ENCODE data around the gene CTNND2. TPM values are rescaled to one million over a fixed set of nuclear protein-coding genes. Genes with fewer than 3 reads are reported as not detected.

The CTNND2 gene
- total RNA-seq, 2 experiments from 2014 or later = 0.20 TPM; not detected in 1

DNA sequence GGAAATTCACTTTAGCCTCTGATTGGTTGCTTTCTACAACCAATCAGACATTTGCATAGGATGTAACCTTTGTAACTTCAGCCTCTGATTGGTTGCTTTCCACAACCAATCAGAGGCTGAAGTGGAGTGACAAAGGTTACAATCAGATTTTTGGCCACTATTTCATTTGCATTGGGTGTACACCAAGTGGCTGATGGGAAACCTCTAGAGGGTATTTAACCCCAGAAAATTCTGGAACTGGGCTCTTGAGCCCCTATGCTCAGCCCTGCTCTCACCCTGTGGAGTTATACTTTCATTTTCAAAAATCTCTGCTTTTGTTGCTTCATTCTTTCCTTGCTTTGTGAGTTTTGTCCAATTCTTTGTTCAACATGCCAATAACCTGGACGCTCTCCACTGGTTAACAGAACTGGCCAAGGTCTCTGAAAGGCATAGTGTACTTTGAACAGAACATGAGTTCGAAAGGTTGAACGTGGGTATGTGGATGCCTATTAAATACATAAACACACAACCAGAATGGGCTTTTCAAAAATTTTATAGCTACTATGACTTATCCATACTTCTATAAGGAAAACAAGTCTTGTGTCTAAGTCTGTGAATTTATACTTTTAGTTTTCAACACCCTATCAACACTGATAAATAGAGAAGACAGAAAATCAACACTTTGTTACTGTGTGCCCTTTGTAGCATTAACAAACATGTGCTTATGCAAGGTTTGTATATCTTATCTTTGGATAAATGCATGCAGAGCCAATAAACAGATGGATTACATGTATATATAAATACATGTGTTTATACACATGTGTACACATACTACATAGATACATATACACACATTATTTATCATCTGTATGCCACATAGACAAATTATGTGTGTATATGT, 568.1 kb downstream of the CTNND2 start:
- intact Hi-C loops (cut with DNase I, micrococcal nuclease) = no loop called here
- no peaks in the 10 kb centered on the region for H3K36me3 Mint-ChIP-seq (ENCODE audit: low read depth)

DNA sequence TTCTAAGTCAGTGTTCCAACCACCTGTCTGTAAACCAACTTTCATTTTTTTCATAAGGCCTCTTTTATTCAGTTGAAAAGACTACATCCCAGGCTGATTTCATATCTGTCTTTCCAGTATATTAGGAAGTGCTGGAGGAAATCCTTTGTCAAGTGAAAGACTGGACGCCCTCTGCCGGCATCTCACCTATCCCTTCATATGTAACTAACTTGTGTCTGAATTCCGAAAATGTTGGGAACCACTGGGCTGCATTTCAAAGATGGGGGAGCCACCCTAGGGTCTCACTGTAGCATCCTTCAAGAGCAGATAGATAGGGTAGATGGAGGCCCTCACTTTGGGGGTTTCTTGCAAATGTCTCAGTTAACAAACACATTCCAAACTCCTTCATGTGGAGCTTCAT, 569.8 kb downstream of the CTNND2 start:
- ATAC-seq (ENCODE audit: poor library complexity) (no peak), DNase-seq (no peak)
- no peaks in the 10 kb centered on the region for H3K36me3 Mint-ChIP-seq (ENCODE audit: low read depth)
- POLR2A ChIA-PET = no interaction called here
- no peaks in the 10 kb centered on the region for H3K4me1 Mint-ChIP-seq (ENCODE audit: low read depth)
- TF ChIP-seq, protein P1, sequence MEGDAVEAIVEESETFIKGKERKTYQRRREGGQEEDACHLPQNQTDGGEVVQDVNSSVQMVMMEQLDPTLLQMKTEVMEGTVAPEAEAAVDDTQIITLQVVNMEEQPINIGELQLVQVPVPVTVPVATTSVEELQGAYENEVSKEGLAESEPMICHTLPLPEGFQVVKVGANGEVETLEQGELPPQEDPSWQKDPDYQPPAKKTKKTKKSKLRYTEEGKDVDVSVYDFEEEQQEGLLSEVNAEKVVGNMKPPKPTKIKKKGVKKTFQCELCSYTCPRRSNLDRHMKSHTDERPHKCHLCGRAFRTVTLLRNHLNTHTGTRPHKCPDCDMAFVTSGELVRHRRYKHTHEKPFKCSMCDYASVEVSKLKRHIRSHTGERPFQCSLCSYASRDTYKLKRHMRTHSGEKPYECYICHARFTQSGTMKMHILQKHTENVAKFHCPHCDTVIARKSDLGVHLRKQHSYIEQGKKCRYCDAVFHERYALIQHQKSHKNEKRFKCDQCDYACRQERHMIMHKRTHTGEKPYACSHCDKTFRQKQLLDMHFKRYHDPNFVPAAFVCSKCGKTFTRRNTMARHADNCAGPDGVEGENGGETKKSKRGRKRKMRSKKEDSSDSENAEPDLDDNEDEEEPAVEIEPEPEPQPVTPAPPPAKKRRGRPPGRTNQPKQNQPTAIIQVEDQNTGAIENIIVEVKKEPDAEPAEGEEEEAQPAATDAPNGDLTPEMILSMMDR (IDR thresholded peaks at IDR 0.05) = no peak
- CTCF ChIA-PET = no interaction called here
- no peak overlapping the region for H3K4me3 Mint-ChIP-seq
- intact Hi-C loops (cut with DNase I, micrococcal nuclease) = no loop called here
- no peaks in the 10 kb centered on the region for H3K36me3 ChIP-seq (ENCODE audit: insufficient read depth, low read length)
- no peaks in the 10 kb centered on the region for H3K9me3 Mint-ChIP-seq
- no peak overlapping the region for H3K4me3 ChIP-seq (ENCODE audit: low read length)
- no peaks in the 10 kb centered on the region for H3K4me1 ChIP-seq (ENCODE audit: insufficient read depth, low read length)
- H3K9me3 ChIP-seq (ENCODE audit: control insufficient read depth in 1 of 2, insufficient read depth in 1 of 2, low read length in 2 of 2) = peaks cover 0 to 4% of the 10 kb centered on the region in 2 experiments
- no peak overlapping the region for H3K27ac Mint-ChIP-seq
- H3K27me3 ChIP-seq (ENCODE audit: control insufficient read depth in 1 of 2, insufficient read depth in 2 of 2, low read length in 2 of 2) = no peaks in the 10 kb centered on the region
- H3K27ac ChIP-seq (ENCODE audit: low read depth in 1 of 2, low read length in 2 of 2) = no peak overlapping the region
- no peaks in the 10 kb centered on the region for H3K27me3 Mint-ChIP-seq

More for the DNA sequence above, 568.1 kb downstream of the CTNND2 start:
- ChIA-PET POLR2A (no interaction called here), CTCF (no interaction called here)
- Histone ChIP-seq H3K36me3 (ENCODE audit: insufficient read depth, low read length) (no peaks in the 10 kb centered on the region), H3K4me3 (ENCODE audit: low read length) (no peak overlapping the region), H3K9me3 (ENCODE audit: control insufficient read depth in 1 of 2, insufficient read depth in 1 of 2, low read length in 2 of 2) (peaks cover 0 to 4% of the 10 kb centered on the region in 2 experiments), H3K27me3 (ENCODE audit: control insufficient read depth in 1 of 2, insufficient read depth in 2 of 2, low read length in 2 of 2) (no peaks in the 10 kb centered on the region), H3K27ac (ENCODE audit: low read depth in 1 of 2, low read length in 2 of 2) (no peak overlapping the region), H3K4me1 (ENCODE audit: insufficient read depth, low read length) (no peaks in the 10 kb centered on the region)
- DNase-seq (no peak), ATAC-seq (ENCODE audit: poor library complexity) (no peak)
- Mint-ChIP-seq H3K4me1 (ENCODE audit: low read depth) (no peaks in the 10 kb centered on the region), H3K9me3 (no peaks in the 10 kb centered on the region), H3K4me3 (no peak overlapping the region), H3K27ac (no peak overlapping the region), H3K27me3 (no peaks in the 10 kb centered on the region)
- TF ChIP-seq, protein P1 (IDR thresholded peaks at IDR 0.05) = no peak

DNA sequence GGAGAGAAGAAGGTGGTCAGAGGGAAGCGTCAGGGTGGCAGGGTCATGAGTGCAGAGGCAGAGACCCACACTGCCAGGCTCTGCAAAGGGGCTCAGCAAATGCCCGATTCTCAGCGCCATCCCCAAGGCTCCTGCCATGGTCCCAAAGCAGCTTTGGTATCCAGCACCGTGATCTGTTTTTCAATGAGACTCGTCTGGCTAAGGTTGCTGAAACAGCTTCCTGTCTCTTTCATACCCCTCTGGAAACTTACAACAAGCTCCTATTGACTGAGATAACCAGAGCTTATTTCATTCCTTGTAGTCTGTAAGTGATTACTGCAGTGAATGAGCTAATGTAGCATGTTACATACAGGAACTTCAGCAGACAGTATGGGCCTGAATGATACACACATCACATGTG, 574.6 kb downstream of the CTNND2 start:
- H3K4me1 ChIP-seq (ENCODE audit: insufficient read depth, low read length) = no peaks in the 10 kb centered on the region
- Mint-ChIP-seq H3K4me1 (ENCODE audit: low read depth) (no peaks in the 10 kb centered on the region), H3K27ac (no peak overlapping the region), H3K4me3 (no peak overlapping the region), H3K9me3 (no peaks in the 10 kb centered on the region), H3K36me3 (ENCODE audit: low read depth) (no peaks in the 10 kb centered on the region), H3K27me3 (no peaks in the 10 kb centered on the region)
- TF ChIP-seq, protein P1 (IDR thresholded peaks at IDR 0.05) = no peak
- intact Hi-C loops (cut with DNase I, micrococcal nuclease) = no loop called here
- ChIA-PET CTCF (no interaction called here), POLR2A (no interaction called here)
- no peaks in the 10 kb centered on the region for H3K36me3 ChIP-seq (ENCODE audit: insufficient read depth, low read length)
- DNase-seq (no peak), ATAC-seq (ENCODE audit: poor library complexity) (no peak)
- no peak overlapping the region for H3K4me3 ChIP-seq (ENCODE audit: low read length)
- no peak overlapping the region for H3K27ac ChIP-seq (ENCODE audit: low read depth in 1 of 2, low read length in 2 of 2)
- H3K27me3 ChIP-seq (ENCODE audit: control insufficient read depth in 1 of 2, insufficient read depth in 2 of 2, low read length in 2 of 2) = no peaks in the 10 kb centered on the region
- H3K9me3 ChIP-seq (ENCODE audit: control insufficient read depth in 1 of 2, insufficient read depth in 1 of 2, low read length in 2 of 2) = peaks cover 0 to 4% of the 10 kb centered on the region in 2 experiments

Data from CD4-positive, alpha-beta T cell (primary cell).